Thyroid gland (tissue), 4 donors: Measurements from ENCODE around the gene PKNOX1. TPM values are rescaled to one million over a fixed set of nuclear protein-coding genes. Genes with fewer than 3 reads are reported as not detected.
"Not testable (repeated sequence)": the region's sequence is repeated elsewhere in the genome, so short reads cannot be mapped to it uniquely, and the experiment has no call there.

ENCODE experiments used
- DNase-seq, 2 donors: peaks; one replicate each; pipeline ENCODE4 v3.0.0-alpha.2; 2019
- H3K27ac ChIP-seq, 3 donors: fragments of 200-600 bp; sonication (generic); 1 replicate in 2 of 3; 2 replicates in 1 of 3; pipeline ENCODE4 v1.5.1; 2016 to 2019; ENCODE audit warnings: mild to moderate bottlenecking in 1 of 3, moderate library complexity in 1 of 3
- H3K27me3 ChIP-seq: fragments of 200-600 bp; sonication (generic); one replicate; pipeline ENCODE4 v1.5.1; 2019
- H3K36me3 ChIP-seq, 2 donors: fragments of 200-600 bp; sonication (generic); one replicate each; pipeline ENCODE4 v1.5.1; 2016 to 2019
- H3K4me1 ChIP-seq, 2 donors: fragments of 200-600 bp; sonication (generic); one replicate each; pipeline ENCODE4 v1.5.1; 2017 to 2019
- H3K4me3 ChIP-seq, 3 donors: fragments of 200-600 bp; sonication (generic); replicated peaks in 1 of 3; 1 replicate in 2 of 3; 2 replicates in 1 of 3; pipeline ENCODE4 v1.5.1; 2016; ENCODE audit warnings: mild to moderate bottlenecking in 1 of 3
- H3K9me3 ChIP-seq: fragments of 200-600 bp; sonication (generic); one replicate; pipeline ENCODE4 v1.5.1; 2017
- POLR2A ChIP-seq, 2 donors: fragments of 450-650 bp; IDR thresholded peaks; one replicate each; pipeline ENCODE4 v1.6.1; 2017; ENCODE audit warnings: antibody characterized with exemption in 2 of 2, mild to moderate bottlenecking in 2 of 2, moderate library complexity in 1 of 2
- WGBS, 2 donors: methylation state at CpG; one replicate each; pipeline ENCODE4 v1.1.5; 2017; 5-methylcytosine and 5-hydroxymethylcytosine counted together
- intact Hi-C: fragments of 100-400 bp; cut with DNase I; formaldehyde crosslinking; loops from one replicate; pipeline ENCODE4 v1.15.1; 2023
- total RNA-seq, 4 donors: library from RNA; depleted of rRNA; stranded (reverse); fragments of >200 nt; gene quantifications; one replicate each; pipeline ENCODE4 v1.2.3, GENCODE V29; 2016
- TF ChIP-seq, protein P1 (sequence below), 6 experiments: fragments of 200-600 bp in 3 of 6; fragments of 450-650 bp in 3 of 6; sonication (generic) in 3 of 6; IDR thresholded peaks; one replicate each; pipeline ENCODE4 v1.5.1; 2016 to 2019; ENCODE audit warnings: antibody characterized with exemption in 6 of 6, mild to moderate bottlenecking in 2 of 6, inconsistent platforms in 1 of 6, moderate library complexity in 1 of 6

PKNOX1 gene
- total RNA-seq, 4 donors from 2014 or later: 21.3 to 36.2 (median 24.0) TPM

DNA sequence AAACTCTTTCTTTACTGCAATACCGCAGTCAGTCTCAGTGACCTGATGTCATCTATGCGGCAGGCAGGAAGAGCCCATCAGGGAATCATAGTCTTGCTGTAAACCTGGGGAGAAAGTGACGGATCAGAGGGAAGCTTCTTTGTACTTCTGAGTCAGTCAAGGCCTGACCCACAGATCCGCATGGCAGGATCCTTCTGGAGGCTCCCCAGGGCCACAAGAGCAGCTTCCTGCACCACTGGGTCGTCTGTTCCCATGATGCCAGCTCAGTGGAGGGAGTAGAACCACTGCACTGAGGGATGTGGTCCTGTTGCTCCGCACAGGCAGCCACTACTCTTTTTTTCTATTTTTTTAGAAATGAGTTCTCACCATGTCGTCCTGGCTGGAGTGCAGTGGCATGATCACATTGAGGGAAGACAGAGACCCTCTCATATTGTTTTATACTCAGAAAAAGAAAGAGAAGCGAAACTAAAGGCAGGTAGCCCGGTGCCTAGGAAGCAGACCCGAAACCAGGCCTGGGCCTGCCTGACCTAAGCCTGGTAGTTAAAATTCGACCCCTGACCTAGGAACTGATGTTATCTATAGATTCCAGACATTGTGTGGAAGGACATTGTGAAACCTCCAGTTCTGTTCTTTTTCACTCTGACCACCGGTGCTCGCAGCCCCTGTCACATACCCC lies 42.7 kb upstream of the PKNOX1 start:
- Histone ChIP-seq H3K27ac (peak overlapping the region in 1 of 3 donors; percentile 63), H3K36me3 (no peaks in the 10 kb centered on the region), H3K4me3 (no peak overlapping the region), H3K9me3 (no peaks in the 10 kb centered on the region), H3K4me1 (peaks cover 3 to 12% of the 10 kb centered on the region in 2 donors), H3K27me3 (no peaks in the 10 kb centered on the region)
- intact Hi-C loops: no loop called here
- no peak for TF ChIP-seq POLR2A (IDR thresholded peaks at IDR 0.05)
- TF ChIP-seq, protein P1, sequence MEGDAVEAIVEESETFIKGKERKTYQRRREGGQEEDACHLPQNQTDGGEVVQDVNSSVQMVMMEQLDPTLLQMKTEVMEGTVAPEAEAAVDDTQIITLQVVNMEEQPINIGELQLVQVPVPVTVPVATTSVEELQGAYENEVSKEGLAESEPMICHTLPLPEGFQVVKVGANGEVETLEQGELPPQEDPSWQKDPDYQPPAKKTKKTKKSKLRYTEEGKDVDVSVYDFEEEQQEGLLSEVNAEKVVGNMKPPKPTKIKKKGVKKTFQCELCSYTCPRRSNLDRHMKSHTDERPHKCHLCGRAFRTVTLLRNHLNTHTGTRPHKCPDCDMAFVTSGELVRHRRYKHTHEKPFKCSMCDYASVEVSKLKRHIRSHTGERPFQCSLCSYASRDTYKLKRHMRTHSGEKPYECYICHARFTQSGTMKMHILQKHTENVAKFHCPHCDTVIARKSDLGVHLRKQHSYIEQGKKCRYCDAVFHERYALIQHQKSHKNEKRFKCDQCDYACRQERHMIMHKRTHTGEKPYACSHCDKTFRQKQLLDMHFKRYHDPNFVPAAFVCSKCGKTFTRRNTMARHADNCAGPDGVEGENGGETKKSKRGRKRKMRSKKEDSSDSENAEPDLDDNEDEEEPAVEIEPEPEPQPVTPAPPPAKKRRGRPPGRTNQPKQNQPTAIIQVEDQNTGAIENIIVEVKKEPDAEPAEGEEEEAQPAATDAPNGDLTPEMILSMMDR (IDR thresholded peaks at IDR 0.05): no peak
- WGBS, 2 donors: 88% methylated on average over 13 of the region's 13 CpGs
- DNase-seq: no peak

DNA sequence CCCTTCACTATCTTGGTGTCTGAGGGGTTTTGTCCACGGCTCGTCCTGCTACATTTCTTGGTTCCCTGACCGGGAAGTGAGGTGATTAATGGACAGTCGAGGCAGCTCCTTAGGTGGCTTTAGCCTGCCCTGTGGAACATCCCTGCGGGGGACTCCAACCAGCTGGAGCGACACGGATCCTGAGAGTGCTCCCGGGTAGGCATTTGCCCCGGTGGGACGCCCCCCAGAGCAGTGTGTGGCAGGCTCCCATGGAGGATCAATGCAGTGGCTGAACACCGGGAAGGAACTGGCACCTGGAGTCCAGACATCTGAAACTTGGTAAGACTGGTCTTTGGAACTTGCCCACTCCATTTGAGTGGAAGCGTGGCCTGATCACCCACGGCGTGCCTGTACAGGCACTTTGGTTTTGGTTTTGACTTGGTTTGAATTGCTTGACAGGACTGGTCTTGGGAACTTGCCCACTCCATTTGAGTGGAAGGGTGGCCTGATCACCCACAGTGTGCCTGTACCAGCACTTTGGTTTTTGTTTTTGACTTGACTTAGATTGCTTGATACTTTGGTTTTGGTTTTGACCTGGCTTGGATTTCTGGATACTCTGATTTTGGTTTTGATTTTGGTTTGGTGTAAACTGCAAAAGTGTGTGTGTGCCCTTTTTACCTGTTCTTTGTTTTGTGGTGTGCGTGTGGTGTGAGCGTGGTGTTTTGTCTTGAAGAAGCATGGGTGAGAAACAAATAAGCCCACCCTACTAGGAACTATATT lies 41.8 kb upstream of the PKNOX1 start:
- Histone ChIP-seq H3K4me1 (peaks cover 3 to 12% of the 10 kb centered on the region in 2 donors), H3K27ac (peak overlapping the region; percentile 63 to 86 (median 63))
- H3K27me3 ChIP-seq, H3K36me3 ChIP-seq, intact Hi-C loops, H3K9me3 ChIP-seq, H3K4me3 ChIP-seq: not testable (repeated sequence)
- 76 to 78% methylated on average over 9 to 14 of the region's 16 CpGs for WGBS, 2 donors
- peak; percentile 51 to 53 for DNase-seq

DNA sequence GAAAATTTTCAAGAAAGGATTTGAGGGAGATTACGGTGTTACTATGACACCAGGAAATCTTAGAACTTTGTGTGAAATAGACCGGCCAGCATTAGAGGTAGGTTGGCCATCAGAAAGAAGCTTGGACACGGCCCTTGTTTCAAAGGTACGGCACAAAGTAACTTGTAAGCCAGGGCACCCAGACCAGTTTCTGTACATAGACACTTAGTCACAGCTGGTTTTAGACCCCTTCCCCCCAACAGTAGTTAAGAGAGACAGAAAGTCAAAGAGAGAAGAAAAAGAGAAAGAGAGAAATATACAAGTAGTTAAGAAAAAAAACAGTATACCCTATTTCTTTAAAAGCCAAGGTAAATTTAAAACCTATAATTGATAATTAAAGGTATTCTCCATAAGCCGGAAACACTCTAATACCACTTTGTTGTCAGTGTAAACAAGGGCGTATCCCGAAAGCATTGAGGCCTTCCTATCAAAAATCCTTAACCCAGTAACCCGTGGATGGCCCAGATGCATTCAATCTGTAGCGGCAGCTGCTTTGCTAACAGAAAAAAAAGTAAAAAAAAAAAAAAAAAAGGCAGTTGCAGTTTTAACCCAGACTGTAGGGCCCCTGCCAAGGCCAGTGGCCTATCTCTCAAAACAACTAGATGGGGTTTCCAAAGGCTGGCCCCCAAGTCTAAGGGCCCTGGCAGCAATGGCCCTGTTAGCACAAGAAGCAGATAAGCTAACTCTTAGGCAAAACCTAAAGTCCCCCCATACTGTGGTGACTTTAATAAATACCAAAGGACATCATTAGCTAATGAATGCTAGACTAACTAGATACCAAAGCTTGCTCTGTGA lies 41.0 kb upstream of the PKNOX1 start:
- peak; percentile 36 to 46 for DNase-seq
- intact Hi-C loops, H3K36me3 ChIP-seq, H3K4me3 ChIP-seq, H3K9me3 ChIP-seq, H3K27me3 ChIP-seq: not testable (repeated sequence)
- 60 to 63% methylated on average over 8 to 9 of the region's 9 CpGs for WGBS, 2 donors
- Histone ChIP-seq H3K4me1 (peaks cover 3 to 12% of the 10 kb centered on the region in 2 donors), H3K27ac (peak overlapping the region; percentile 63 to 86 (median 63))

DNA sequence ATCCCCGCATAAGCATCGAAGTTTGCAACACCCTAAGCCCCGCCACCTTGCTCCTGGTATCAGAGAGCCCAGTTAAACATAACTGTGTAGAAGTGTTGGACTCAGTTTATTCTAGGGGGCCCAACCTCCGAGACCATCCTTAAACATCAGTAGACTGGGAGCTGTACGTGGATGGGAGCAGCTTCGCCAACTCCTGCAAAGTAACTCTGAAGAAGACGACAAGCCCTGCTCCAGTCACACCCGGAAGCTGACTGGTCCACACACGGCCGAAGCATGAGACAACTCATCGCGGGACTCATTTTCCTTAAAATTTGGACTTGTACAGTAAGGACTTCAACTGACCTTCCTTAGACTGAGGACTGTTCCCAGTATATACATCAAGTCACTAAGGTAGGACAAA lies 40.4 kb upstream of the PKNOX1 start:
- 96 to 97% methylated on average over 7 to 12 of the region's 12 CpGs for WGBS, 2 donors
- H3K36me3 ChIP-seq, H3K9me3 ChIP-seq, H3K27me3 ChIP-seq, H3K4me3 ChIP-seq, H3K27ac ChIP-seq, intact Hi-C loops, DNase-seq: not testable (repeated sequence)
- H3K4me1 ChIP-seq: peaks cover 3 to 12% of the 10 kb centered on the region in 2 donors

DNA sequence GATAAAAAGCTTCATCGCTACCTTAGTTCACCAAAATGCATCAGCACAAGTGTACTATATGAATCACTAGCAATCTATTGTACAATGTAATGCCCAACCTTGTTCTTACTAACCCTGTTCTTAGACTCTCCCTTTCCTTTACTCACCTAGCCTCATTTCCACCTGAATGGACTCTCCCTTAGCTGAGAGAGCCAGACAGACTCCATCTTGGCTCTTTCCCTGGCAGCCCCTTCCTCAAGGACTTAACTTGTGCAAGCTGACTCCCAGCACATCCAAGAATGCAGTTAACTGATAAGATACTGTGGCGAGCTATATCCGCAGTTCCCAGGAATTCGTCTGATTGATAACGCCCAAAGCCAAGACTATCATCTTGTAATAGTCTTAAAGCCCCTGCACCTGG lies 38.0 kb upstream of the PKNOX1 start:
- intact Hi-C loops, H3K27ac ChIP-seq, H3K9me3 ChIP-seq, H3K27me3 ChIP-seq, H3K36me3 ChIP-seq, DNase-seq, H3K4me3 ChIP-seq: not testable (repeated sequence)
- 87 to 90% methylated on average over 5 of the region's 5 CpGs for WGBS, 2 donors
- peaks cover 7 to 26% of the 10 kb centered on the region in 2 donors for H3K4me1 ChIP-seq

DNA sequence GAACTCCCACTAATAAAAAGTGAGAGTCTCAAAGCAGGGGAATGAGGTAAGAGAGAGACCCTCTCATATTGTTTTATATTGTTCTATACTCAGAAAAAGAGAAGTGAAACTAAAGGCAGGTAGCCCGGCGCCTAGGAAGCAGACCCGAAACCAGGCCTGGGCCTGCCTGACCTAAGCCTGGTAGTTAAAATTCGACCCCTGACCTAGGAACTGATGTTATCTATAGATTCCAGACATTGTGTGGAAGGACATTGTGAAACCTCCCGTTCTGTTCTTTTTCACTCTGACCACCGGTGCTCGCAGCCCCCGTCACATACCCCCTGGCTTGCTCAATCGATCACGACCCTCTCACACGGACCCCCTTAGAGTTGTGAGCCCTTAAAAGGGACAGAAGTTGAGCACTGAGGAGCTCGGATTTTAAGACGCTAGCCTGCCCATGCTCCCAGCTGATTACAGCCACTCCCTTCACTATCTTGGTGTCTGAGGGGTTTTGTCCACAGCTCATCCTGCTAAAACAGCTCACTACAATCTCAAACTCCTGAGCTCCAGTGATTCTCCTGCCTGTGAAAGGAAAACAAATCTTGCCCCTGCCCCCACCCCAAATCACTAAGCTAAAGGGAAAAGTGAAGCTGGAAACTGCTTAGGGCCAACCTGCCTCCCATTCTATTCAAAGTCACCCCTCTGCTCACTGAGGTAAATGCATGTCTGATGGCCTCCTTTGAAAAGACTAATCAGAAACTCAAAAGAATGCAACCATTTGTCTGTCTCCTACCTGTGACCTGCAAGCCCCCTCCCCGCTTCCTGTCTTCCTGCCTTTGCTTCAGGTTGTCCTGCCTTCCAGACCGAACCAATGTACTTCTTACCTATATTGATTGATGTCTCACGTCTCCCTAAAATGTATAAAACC lies 37.1 kb upstream of the PKNOX1 start:
- H3K36me3 ChIP-seq, intact Hi-C loops, H3K9me3 ChIP-seq, H3K27me3 ChIP-seq, DNase-seq, H3K4me3 ChIP-seq: not testable (repeated sequence)
- Histone ChIP-seq H3K4me1 (peaks cover 7 to 25% of the 10 kb centered on the region in 2 donors), H3K27ac (peak overlapping the region in 1 of 3 donors; percentile 54)
- WGBS, 2 donors: 69 to 74% methylated on average over 15 to 16 of the region's 16 CpGs
